HepG2 (cell line): ENCODE measurements around the gene APOA1.

ENCODE experiments used
- BCLAF1 ChIP-seq: fragments of 450-650 bp; IDR thresholded peaks from 2 replicates; pipeline ENCODE4 v1.6.1; 2017; ENCODE audit warnings: mild to moderate bottlenecking
- ERF ChIP-seq: IDR thresholded peaks from 2 replicates; pipeline ENCODE4 v1.6.1; 2018; ENCODE audit warnings: missing biosample characterization, missing genetic modification reagents
- JUN ChIP-seq: sonication (generic); formaldehyde crosslinking; IDR thresholded peaks from 2 replicates; pipeline ENCODE4 v1.4.0; 2020; ENCODE audit warnings: mild to moderate bottlenecking, missing genetic modification reagents
- PRDM10 ChIP-seq: sonication (generic); formaldehyde crosslinking; IDR thresholded peaks from 2 replicates; pipeline ENCODE4 v1.4.0; 2020; ENCODE audit warnings: low read depth, missing genetic modification reagents
- ZNF260 ChIP-seq: sonication (generic); formaldehyde crosslinking; IDR thresholded peaks from 2 replicates; pipeline ENCODE4 v1.4.0; 2020; ENCODE audit warnings: missing genetic modification reagents, low read depth, mild to moderate bottlenecking, borderline replicate concordance

GRCh38 chr11:116823031-116823843 lies 14.2 kb downstream of the APOA1 start, which contains the start of gene APOA4:
- TF ChIP-seq JUN (CRISPR knock-in tag) (no peak), PRDM10 (no peak), ZNF260 (CRISPR knock-in tag) (no peak), BCLAF1 (no peak), ERF (CRISPR knock-in tag) (no peak; the same call in 1 of the 2 replicates)
